Spleen (tissue), 7 donors: ENCODE results near the gene TRIM66.
"Not testable (repeated sequence)": the region's sequence is repeated elsewhere in the genome, so short reads cannot be mapped to it uniquely, and the experiment has no call there.

Experiments used
- POLR2AphosphoS5 ChIP-seq, 3 donors: sonication (generic); formaldehyde crosslinking; IDR thresholded peaks; one replicate each; pipeline ENCODE4 v1.5.1; 2017; ENCODE audit warnings: antibody characterized with exemption in 3 of 3
- TF ChIP-seq, protein P1 (sequence below), 11 experiments: fragments of 200-600 bp in 7 of 11; fragments of 450-650 bp in 4 of 11; sonication (generic) in 4 of 11; IDR thresholded peaks in 8 of 11; conservative IDR thresholded peaks in 3 of 11; 1 replicate in 7 of 11; 2 replicates in 4 of 11; pipeline versions ENCODE4 v1.4.0 to v1.8.0; 2016 to 2021; ENCODE audit warnings: antibody characterized with exemption in 11 of 11, inconsistent platforms in 4 of 11, mild to moderate bottlenecking in 1 of 11
- donor health status: DM: no; HTN: no; CAD: no; lungs with moderate emphysema.
- donor health status: DM: no; HTN: no; CAD: no.
- donor health status: DM: no; HTN: no; CAD: no.

DNA sequence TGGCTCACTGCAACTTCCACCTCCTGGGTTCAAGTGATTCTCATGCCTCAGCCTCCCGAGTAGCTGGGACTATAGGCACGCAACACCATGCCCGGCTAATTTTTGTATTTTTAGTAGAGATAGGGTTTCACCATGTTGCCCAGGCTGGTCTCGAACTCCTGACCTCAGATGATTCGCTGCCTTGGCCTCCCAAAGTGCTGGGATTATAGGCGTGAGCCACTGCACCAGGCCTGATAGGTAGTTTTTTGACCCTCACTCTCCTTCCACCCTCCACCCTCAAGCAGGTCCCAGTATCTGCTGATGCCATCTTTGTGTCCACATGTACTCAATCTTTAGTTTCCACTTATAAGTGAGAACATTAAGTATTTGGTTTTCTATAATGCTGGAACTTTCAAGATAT lies 12.4 kb downstream of the TRIM66 start:
- TF ChIP-seq, protein P1, sequence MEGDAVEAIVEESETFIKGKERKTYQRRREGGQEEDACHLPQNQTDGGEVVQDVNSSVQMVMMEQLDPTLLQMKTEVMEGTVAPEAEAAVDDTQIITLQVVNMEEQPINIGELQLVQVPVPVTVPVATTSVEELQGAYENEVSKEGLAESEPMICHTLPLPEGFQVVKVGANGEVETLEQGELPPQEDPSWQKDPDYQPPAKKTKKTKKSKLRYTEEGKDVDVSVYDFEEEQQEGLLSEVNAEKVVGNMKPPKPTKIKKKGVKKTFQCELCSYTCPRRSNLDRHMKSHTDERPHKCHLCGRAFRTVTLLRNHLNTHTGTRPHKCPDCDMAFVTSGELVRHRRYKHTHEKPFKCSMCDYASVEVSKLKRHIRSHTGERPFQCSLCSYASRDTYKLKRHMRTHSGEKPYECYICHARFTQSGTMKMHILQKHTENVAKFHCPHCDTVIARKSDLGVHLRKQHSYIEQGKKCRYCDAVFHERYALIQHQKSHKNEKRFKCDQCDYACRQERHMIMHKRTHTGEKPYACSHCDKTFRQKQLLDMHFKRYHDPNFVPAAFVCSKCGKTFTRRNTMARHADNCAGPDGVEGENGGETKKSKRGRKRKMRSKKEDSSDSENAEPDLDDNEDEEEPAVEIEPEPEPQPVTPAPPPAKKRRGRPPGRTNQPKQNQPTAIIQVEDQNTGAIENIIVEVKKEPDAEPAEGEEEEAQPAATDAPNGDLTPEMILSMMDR (IDR thresholded peaks at IDR 0.05 in 8 of 11, conservative IDR thresholded peaks at IDR 0.05 in 3 of 11): not testable (repeated sequence)
- TF ChIP-seq POLR2AphosphoS5 (IDR thresholded peaks at IDR 0.05): not testable (repeated sequence)
